CD4-positive, alpha-beta memory T cell (primary cell): ENCODE measurements around the gene TRABD2B. TPM values are rescaled to one million over a fixed set of nuclear protein-coding genes. Genes with fewer than 3 reads are reported as not detected.

ENCODE experiments used
- CTCF ChIA-PET: fragments of 350-600 bp; sonication (Branson Sonifier 250); formaldehyde crosslinking; loops from one replicate; lab custom pipeline; 2021; ENCODE audit warnings: inconsistent platforms; ENCODE audit not compliant: partially characterized antibody; lab: Charles Lee
- POLR2A ChIA-PET: fragments of 350-600 bp; sonication (Branson Sonifier 250); formaldehyde crosslinking; loops from one replicate; lab custom pipeline; 2021; ENCODE audit not compliant: partially characterized antibody; lab: Charles Lee
- DNase-seq, 5 donors: peaks; one replicate each; pipeline versions ENCODE4 v3.0.0 to v3.0.0-alpha.2; 2020 to 2022; ENCODE audit warnings: mixed read lengths in 1 of 5
- H3K27ac ChIP-seq: one replicate; pipeline ENCODE4 v1.7.0; 2013; ENCODE audit warnings: low read depth, low read length
- H3K27me3 ChIP-seq: 2 replicates; pipeline ENCODE4 v1.7.0; 2013; ENCODE audit warnings: mild to moderate bottlenecking, low read length, moderate library complexity; ENCODE audit not compliant: insufficient read depth
- H3K36me3 ChIP-seq: 2 replicates; pipeline ENCODE4 v1.7.0; 2013; ENCODE audit warnings: mild to moderate bottlenecking, low read length, moderate library complexity; ENCODE audit not compliant: insufficient read depth
- H3K4me1 ChIP-seq: 2 replicates; pipeline ENCODE4 v1.7.0; 2013; ENCODE audit warnings: mild to moderate bottlenecking, low read length, moderate library complexity; ENCODE audit not compliant: insufficient read depth
- H3K4me3 ChIP-seq, 2 donors: one replicate each; pipeline ENCODE4 v1.7.0; 2013; ENCODE audit warnings: low read length in 2 of 2, mild to moderate bottlenecking in 1 of 2
- H3K9me3 ChIP-seq, 2 donors: one replicate each; pipeline ENCODE4 v1.7.0; 2013; ENCODE audit warnings: low read length in 2 of 2, control low read depth in 1 of 2; ENCODE audit not compliant: control insufficient read depth in 1 of 2
- H3K27ac Mint-ChIP-seq, 7 donors: one replicate each; pipeline ENCODE4 v1.8.0; 2020 to 2021; ENCODE audit warnings: mixed read lengths in 7 of 7, mild to moderate bottlenecking in 6 of 7, inconsistent platforms in 3 of 7, moderate library complexity in 3 of 7
- H3K27me3 Mint-ChIP-seq, 2 donors: one replicate each; pipeline ENCODE4 v1.8.0; 2020 to 2021; ENCODE audit warnings: mixed read lengths in 2 of 2
- H3K36me3 Mint-ChIP-seq, 2 donors: one replicate each; pipeline ENCODE4 v1.8.0; 2020 to 2021; ENCODE audit warnings: mixed read lengths in 2 of 2, inconsistent platforms in 1 of 2, mild to moderate bottlenecking in 1 of 2
- H3K4me1 Mint-ChIP-seq, 4 donors: one replicate each; pipeline ENCODE4 v1.8.0; 2020 to 2021; ENCODE audit warnings: mixed read lengths in 4 of 4, mild to moderate bottlenecking in 1 of 4
- H3K4me3 Mint-ChIP-seq, 8 donors: one replicate each; pipeline ENCODE4 v1.8.0; 2020 to 2021; ENCODE audit warnings: mixed read lengths in 8 of 8, mild to moderate bottlenecking in 7 of 8, moderate library complexity in 6 of 8, inconsistent platforms in 3 of 8
- H3K9me3 Mint-ChIP-seq, 8 donors: one replicate each; pipeline ENCODE4 v1.8.0; 2020 to 2021; ENCODE audit warnings: mixed read lengths in 8 of 8, mild to moderate bottlenecking in 5 of 8, inconsistent platforms in 3 of 8, moderate library complexity in 1 of 8
- intact Hi-C: fragments of 100-400 bp; cut with micrococcal nuclease; formaldehyde crosslinking; loops from one replicate; pipeline ENCODE4 v1.15.1; 2023
- polyA plus RNA-seq, 2 donors: library from polyadenylated mRNA; unstranded; fragments of 300-500 nt; fragmentation: Illumina TruSeq; gene quantifications; one replicate each; pipeline ENCODE4 v1.2.3, GENCODE V29; 2021
- total RNA-seq, 2 experiments: library from RNA; stranded (reverse); gene quantifications; one replicate each; pipeline ENCODE4 v1.2.3, GENCODE V29; 2021

The TRABD2B gene
- total and polyA plus RNA-seq, 4 experiments from 2014 or later: not detected

GRCh38 chr1:47984175-47984789, 12.9 kb downstream of the TRABD2B start:
- Mint-ChIP-seq H3K9me3 (no peaks in the 10 kb centered on the region), H3K36me3 (no peaks in the 10 kb centered on the region), H3K4me3 (no peak overlapping the region), H3K4me1 (peaks cover 0 to 4% (median 1%) of the 10 kb centered on the region in 4 donors), H3K27me3 (peaks cover 19 to 37% of the 10 kb centered on the region in 2 donors), H3K27ac (no peak overlapping the region)
- no peak for DNase-seq
- ChIA-PET POLR2A (no interaction called here), CTCF (interaction anchor here (1.4 kb wide), 1 partner anchor 14 kb away, joined by 3 read pairs; no protein-coding TSS in a partner anchor)
- Histone ChIP-seq H3K27ac (no peak overlapping the region), H3K27me3 (no peaks in the 10 kb centered on the region), H3K9me3 (no peaks in the 10 kb centered on the region), H3K4me1 (no peaks in the 10 kb centered on the region), H3K36me3 (no peaks in the 10 kb centered on the region), H3K4me3 (no peak overlapping the region)
- intact Hi-C loops: no loop called here

GRCh38 chr1:47983691-47984090, 13.5 kb downstream of the TRABD2B start:
- H3K4me3 ChIP-seq: no peak overlapping the region
- no peak for DNase-seq
- Mint-ChIP-seq H3K4me1 (peaks cover 0 to 4% (median 1%) of the 10 kb centered on the region in 4 donors), H3K36me3 (no peaks in the 10 kb centered on the region), H3K9me3 (no peaks in the 10 kb centered on the region), H3K4me3 (no peak overlapping the region), H3K27me3 (peaks cover 19 to 37% of the 10 kb centered on the region in 2 donors), H3K27ac (no peak overlapping the region)
- H3K4me1 ChIP-seq: no peaks in the 10 kb centered on the region
- POLR2A ChIA-PET: no interaction called here
- no peak overlapping the region for H3K27ac ChIP-seq
- no peaks in the 10 kb centered on the region for H3K9me3 ChIP-seq
- CTCF ChIA-PET: interaction anchor here (0.9 kb wide), 1 partner anchor 15 kb away, joined by 3 read pairs; no protein-coding TSS in a partner anchor
- H3K27me3 ChIP-seq: no peaks in the 10 kb centered on the region
- no peaks in the 10 kb centered on the region for H3K36me3 ChIP-seq
- intact Hi-C loops: no loop called here

DNA sequence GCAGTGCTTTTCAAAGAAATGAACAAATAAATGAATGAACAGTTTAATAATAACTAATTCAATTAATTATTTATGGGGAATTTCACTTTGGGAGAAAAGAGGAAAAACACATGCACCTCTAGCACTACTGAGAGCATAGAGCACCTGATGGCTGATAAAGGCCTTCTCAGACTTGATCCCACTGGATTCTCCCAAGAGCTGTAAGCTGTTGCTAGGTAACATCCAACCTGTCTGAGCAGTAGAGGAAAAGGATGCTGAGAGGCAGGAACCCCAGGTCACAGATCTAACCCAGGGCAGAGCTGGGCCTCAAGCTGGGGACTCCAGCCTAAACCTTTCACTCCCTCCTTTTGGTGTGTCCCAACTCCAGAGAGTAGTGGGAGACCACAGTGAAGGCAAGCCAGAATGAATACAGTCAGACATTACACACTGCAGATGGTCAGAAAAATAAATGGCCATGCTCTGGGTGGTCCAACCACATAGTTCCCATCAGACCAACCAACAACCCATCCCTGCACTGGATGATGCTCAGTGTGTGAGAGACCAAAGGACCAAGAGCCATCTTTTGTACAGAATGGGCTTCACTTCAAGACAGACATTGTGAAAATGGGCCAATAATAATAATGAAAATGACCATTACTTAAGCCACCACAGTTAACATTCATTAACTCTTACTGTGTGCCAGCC, 15.4 kb downstream of the TRABD2B start:
- H3K27me3 Mint-ChIP-seq: peaks cover 19 to 40% of the 10 kb centered on the region in 2 donors
- POLR2A ChIA-PET: no interaction called here

DNA sequence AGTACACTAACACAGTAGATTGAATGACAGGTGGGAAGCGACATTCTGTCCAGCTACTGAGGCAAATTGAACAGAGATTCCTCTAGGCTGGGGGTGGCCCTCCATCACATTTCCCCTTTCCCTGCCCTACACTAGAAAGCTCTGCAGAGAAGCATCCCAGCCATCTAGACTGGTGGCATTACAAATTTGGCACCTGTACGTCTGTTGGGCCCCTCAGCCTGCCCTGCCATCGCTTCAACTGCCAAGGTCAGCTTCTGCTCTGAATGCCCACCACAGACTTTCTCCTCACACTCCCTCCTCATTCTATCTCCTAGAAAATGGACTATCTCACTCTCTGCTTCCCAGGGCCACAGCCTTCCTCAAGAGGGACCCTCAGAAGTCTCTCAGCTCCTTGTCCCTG, 16.7 kb downstream of the TRABD2B start:
- ChIA-PET CTCF (interaction anchor here (1.2 kb wide), 1 partner anchor 17 kb away, joined by 4 read pairs; the partner anchor contains the start of gene TRABD2B), POLR2A (no interaction called here)
- Mint-ChIP-seq H3K36me3 (no peaks in the 10 kb centered on the region), H3K4me3 (no peak overlapping the region), H3K27ac (no peak overlapping the region), H3K4me1 (peaks cover 0 to 4% (median 1%) of the 10 kb centered on the region in 4 donors), H3K27me3 (peaks cover 19 to 30% of the 10 kb centered on the region in 2 donors), H3K9me3 (peaks cover 0 to 3% (median 0%) of the 10 kb centered on the region in 8 donors)
- H3K27ac ChIP-seq: no peak overlapping the region
- H3K9me3 ChIP-seq: no peaks in the 10 kb centered on the region
- no peak for DNase-seq
- intact Hi-C loops: no loop called here
- no peaks in the 10 kb centered on the region for H3K27me3 ChIP-seq
- no peaks in the 10 kb centered on the region for H3K4me1 ChIP-seq
- H3K36me3 ChIP-seq: no peaks in the 10 kb centered on the region
- no peak overlapping the region for H3K4me3 ChIP-seq

More for the DNA sequence above, 15.4 kb downstream of the TRABD2B start:
- Mint-ChIP-seq H3K4me1 (peaks cover 0 to 4% (median 1%) of the 10 kb centered on the region in 4 donors), H3K4me3 (no peak overlapping the region), H3K27ac (no peak overlapping the region), H3K36me3 (no peaks in the 10 kb centered on the region), H3K9me3 (peaks cover 0 to 3% (median 0%) of the 10 kb centered on the region in 8 donors)
- CTCF ChIA-PET: no interaction called here
- H3K36me3 ChIP-seq: no peaks in the 10 kb centered on the region
- no peak for DNase-seq
- no peaks in the 10 kb centered on the region for H3K9me3 ChIP-seq
- no peak overlapping the region for H3K27ac ChIP-seq
- no peaks in the 10 kb centered on the region for H3K4me1 ChIP-seq
- no peaks in the 10 kb centered on the region for H3K27me3 ChIP-seq
- H3K4me3 ChIP-seq: no peak overlapping the region
- intact Hi-C loops: no loop called here

- peaks cover 15 to 25% of the 10 kb centered on the region in 2 donors for H3K27me3 Mint-ChIP-seq
- POLR2A ChIA-PET: no interaction called here
Measured at GRCh38 chr1:47979724-47980123, 17.5 kb downstream of the TRABD2B start.

DNA sequence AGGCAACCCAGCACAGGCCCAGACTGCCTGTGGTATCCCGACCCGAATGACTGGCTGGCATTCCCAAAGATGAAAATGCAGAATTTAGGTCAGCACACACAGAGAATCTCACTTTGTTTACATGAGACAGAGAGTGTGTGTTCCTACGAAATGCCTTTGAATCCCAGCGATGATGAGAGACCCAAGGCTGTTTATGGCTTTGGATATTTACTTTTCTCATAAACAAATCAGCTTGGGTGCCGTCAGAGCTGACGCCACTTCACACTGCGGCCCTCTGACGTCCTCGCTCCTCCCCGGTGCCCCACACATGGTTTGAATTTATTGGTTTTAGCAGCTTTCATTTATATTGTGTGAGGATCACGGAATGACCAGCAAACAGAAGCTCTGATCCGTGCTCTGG, 18.7 kb downstream of the TRABD2B start:
- peaks cover 0 to 3% (median 0%) of the 10 kb centered on the region in 8 donors for H3K9me3 Mint-ChIP-seq
- no peak overlapping the region for H3K27ac Mint-ChIP-seq
- H3K27me3 Mint-ChIP-seq: peaks cover 18 to 22% of the 10 kb centered on the region in 2 donors
- no peaks in the 10 kb centered on the region for H3K4me1 Mint-ChIP-seq
- H3K9me3 ChIP-seq: no peaks in the 10 kb centered on the region
- H3K36me3 ChIP-seq: no peaks in the 10 kb centered on the region
- ChIA-PET POLR2A (no interaction called here), CTCF (no interaction called here)
- H3K4me3 ChIP-seq: no peak overlapping the region
- no peaks in the 10 kb centered on the region for H3K27me3 ChIP-seq
- no peak overlapping the region for H3K4me3 Mint-ChIP-seq
- H3K4me1 ChIP-seq: no peaks in the 10 kb centered on the region
- DNase-seq: no peak
- intact Hi-C loops: no loop called here
- no peaks in the 10 kb centered on the region for H3K36me3 Mint-ChIP-seq
- no peak overlapping the region for H3K27ac ChIP-seq

More at GRCh38 chr1:47979724-47980123, 17.5 kb downstream of the TRABD2B start:
- Mint-ChIP-seq H3K36me3 (no peaks in the 10 kb centered on the region), H3K9me3 (peaks cover 0 to 3% (median 0%) of the 10 kb centered on the region in 8 donors), H3K4me3 (no peak overlapping the region), H3K4me1 (peaks cover 0 to 3% (median under 1%) of the 10 kb centered on the region in 4 donors), H3K27ac (no peak overlapping the region)
- Histone ChIP-seq H3K27ac (no peak overlapping the region), H3K36me3 (no peaks in the 10 kb centered on the region), H3K27me3 (no peaks in the 10 kb centered on the region), H3K4me3 (no peak overlapping the region), H3K9me3 (no peaks in the 10 kb centered on the region), H3K4me1 (no peaks in the 10 kb centered on the region)
- intact Hi-C loops: no loop called here
- no peak for DNase-seq
- CTCF ChIA-PET: interaction anchor here (1.2 kb wide), 1 partner anchor 18 kb away, joined by 4 read pairs; the partner anchor contains the start of gene TRABD2B

- H3K36me3 ChIP-seq: no peaks in the 10 kb centered on the region
- no peak for DNase-seq
- no peaks in the 10 kb centered on the region for H3K27me3 ChIP-seq
- intact Hi-C loops: no loop called here
- ChIA-PET POLR2A (no interaction called here), CTCF (no interaction called here)
- Mint-ChIP-seq H3K4me3 (no peak overlapping the region), H3K27ac (no peak overlapping the region), H3K4me1 (no peaks in the 10 kb centered on the region), H3K9me3 (peaks cover 0 to 3% (median 0%) of the 10 kb centered on the region in 8 donors), H3K36me3 (no peaks in the 10 kb centered on the region), H3K27me3 (peaks cover 9 to 14% of the 10 kb centered on the region in 2 donors)
- no peak overlapping the region for H3K4me3 ChIP-seq
- H3K9me3 ChIP-seq: no peaks in the 10 kb centered on the region
- H3K4me1 ChIP-seq: no peaks in the 10 kb centered on the region
- H3K27ac ChIP-seq: no peak overlapping the region
Measured at GRCh38 chr1:47976728-47977127, 20.5 kb downstream of the TRABD2B start.
